ENCODE results near the gene EPAS1. TPM values are rescaled to one million over a fixed set of nuclear protein-coding genes. Genes with fewer than 3 reads are reported as not detected.

EPAS1 gene
- polyA plus RNA-seq, 1 of the 3 experiments (the other 2 are of a cell fraction) = 69.2 TPM

DNA sequence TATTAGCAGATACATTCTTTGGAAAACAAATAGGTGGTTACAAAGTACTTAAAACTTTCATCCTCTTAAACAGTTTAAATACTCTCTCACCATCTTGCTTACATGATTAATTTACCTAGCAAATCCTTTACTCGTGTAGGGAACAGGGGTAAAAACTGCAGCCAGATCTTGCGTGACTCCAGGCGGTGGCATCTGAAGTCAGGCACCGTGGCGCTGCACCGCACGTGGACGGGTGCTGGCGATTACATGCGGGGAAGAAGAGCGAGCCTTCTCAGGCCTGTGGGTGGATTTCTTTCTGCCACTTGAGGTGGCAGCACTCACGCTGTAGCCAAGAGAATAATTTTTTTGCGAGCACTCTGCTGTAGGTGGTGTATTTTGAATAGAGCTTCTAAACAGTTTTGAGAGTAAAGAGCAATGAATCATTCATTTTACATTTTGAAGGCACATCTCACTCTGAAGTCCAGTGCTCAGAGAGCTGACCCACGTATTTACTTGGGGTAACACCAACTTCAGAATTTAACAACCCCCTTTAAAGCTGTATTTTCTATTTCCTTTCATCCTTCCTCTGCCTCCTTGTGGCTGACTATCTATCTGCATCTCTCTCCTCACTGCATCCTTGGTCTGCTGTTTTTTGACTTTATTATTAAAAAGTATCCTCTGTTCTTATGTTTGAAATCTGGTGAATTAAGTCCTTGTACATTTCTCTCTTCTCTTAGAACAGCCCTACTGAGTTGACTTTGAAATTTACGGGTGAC lies 68.9 kb downstream of the EPAS1 start (continued):
- TF ChIP-seq MEF2A (IDR thresholded peaks at IDR 0.05; ENCODE audit: borderline replicate concordance, low read depth) (no peak), RCOR1 (IDR thresholded peaks at IDR 0.05; ENCODE audit: low read length) (no peak), TEAD4 (IDR thresholded peaks at IDR 0.05; ENCODE audit: borderline replicate concordance, insufficient read depth) (no peak), YY1 (IDR thresholded peaks at IDR 0.05; ENCODE audit: low read depth) (no peak), RFX5 (IDR thresholded peaks at IDR 0.05; ENCODE audit: low read length) (no peak), POLR2AphosphoS5 (IDR thresholded peaks at IDR 0.05; ENCODE audit: low read depth, low read length) (no peak), EP300 (IDR thresholded peaks at IDR 0.05; ENCODE audit: borderline replicate concordance in 1 of 2, low read depth in 1 of 2, low read length in 1 of 2) (no peak), ELF1 (IDR thresholded peaks at IDR 0.05) (no peak), RXRA (IDR thresholded peaks at IDR 0.05; ENCODE audit: borderline replicate concordance, low read depth) (no peak), FOXJ3 (CRISPR knock-in tag; IDR thresholded peaks at IDR 0.05) (no peak), RAD21 (IDR thresholded peaks at IDR 0.05; ENCODE audit: low read length) (peak; percentile 69), FOSL2 (IDR thresholded peaks at IDR 0.05; ENCODE audit: borderline replicate concordance, low read depth) (no peak), SIN3A (IDR thresholded peaks at IDR 0.05; ENCODE audit: borderline replicate concordance, low read depth, low read length) (no peak)
- TF ChIP-seq, protein P1, sequence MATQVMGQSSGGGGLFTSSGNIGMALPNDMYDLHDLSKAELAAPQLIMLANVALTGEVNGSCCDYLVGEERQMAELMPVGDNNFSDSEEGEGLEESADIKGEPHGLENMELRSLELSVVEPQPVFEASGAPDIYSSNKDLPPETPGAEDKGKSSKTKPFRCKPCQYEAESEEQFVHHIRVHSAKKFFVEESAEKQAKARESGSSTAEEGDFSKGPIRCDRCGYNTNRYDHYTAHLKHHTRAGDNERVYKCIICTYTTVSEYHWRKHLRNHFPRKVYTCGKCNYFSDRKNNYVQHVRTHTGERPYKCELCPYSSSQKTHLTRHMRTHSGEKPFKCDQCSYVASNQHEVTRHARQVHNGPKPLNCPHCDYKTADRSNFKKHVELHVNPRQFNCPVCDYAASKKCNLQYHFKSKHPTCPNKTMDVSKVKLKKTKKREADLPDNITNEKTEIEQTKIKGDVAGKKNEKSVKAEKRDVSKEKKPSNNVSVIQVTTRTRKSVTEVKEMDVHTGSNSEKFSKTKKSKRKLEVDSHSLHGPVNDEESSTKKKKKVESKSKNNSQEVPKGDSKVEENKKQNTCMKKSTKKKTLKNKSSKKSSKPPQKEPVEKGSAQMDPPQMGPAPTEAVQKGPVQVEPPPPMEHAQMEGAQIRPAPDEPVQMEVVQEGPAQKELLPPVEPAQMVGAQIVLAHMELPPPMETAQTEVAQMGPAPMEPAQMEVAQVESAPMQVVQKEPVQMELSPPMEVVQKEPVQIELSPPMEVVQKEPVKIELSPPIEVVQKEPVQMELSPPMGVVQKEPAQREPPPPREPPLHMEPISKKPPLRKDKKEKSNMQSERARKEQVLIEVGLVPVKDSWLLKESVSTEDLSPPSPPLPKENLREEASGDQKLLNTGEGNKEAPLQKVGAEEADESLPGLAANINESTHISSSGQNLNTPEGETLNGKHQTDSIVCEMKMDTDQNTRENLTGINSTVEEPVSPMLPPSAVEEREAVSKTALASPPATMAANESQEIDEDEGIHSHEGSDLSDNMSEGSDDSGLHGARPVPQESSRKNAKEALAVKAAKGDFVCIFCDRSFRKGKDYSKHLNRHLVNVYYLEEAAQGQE (IDR thresholded peaks at IDR 0.05; ENCODE audit: low read depth, low read length) = no peak

DNA sequence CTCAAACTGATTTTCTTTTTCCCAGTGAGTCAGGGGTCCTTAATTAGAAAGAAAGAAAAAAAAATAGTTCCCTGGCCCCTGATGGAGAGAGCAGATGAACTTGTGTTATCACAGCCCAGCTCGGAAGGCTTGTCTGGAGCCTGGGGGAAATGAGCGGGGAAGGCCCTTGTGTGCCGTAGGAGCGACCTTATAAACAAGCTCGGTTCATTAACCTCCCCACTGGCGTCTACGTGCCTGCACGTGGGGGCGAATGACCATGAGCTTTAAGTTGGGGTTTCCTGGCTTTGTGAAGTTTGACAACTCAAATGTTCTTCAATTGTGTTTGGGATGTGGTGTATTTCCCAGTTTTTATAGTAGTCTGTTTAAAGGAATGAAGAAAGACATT lies 69.5 kb downstream of the EPAS1 start:
- Histone ChIP-seq H3K4me3 (ENCODE audit: low read depth in 2 of 2, low read length in 1 of 2) (no peak overlapping the region), H3K27me3 (ENCODE audit: insufficient read depth) (no peaks in the 10 kb centered on the region), H2AFZ (ENCODE audit: low read depth) (no peak overlapping the region), H3K4me2 (no peak overlapping the region), H3K36me3 (replicated peaks in 1 of 2; ENCODE audit: control insufficient read depth in 1 of 2, insufficient read depth in 2 of 2, low read length in 1 of 2) (peaks cover 60 to 80% of the 10 kb centered on the region in 2 experiments), H4K20me1 (ENCODE audit: insufficient read depth) (no peaks in the 10 kb centered on the region), H3K79me2 (ENCODE audit: insufficient read depth) (peaks cover 28% of the 10 kb centered on the region), H3K4me1 (ENCODE audit: control insufficient read depth in 1 of 2, insufficient read depth in 2 of 2, low read depth in 1 of 2, low read length in 1 of 2) (peaks cover 14 to 80% of the 10 kb centered on the region in 2 experiments; a peak in 3 of 4 replicates), H3K9me3 (no peaks in the 10 kb centered on the region), H3F3A (replicated peaks; ENCODE audit: insufficient read depth) (no peaks in the 10 kb centered on the region), H3K9me2 (no peaks in the 10 kb centered on the region), H3K9ac (no peak overlapping the region), H3K27ac (ENCODE audit: low read depth in 2 of 2, low read length in 1 of 2) (peak overlapping the region in 1 of 2 experiments; percentile 98; a peak in 2 of 4 replicates)
- ChIA-PET CTCF (interaction anchor here (0.6 to 4.4 kb wide), 50 partner anchors 9 to 373 kb away, joined by 3 to 65 read pairs (median 6); partner anchors contain the start of gene EPAS1), POLR2A (interaction anchor here (0.9 to 2.6 kb wide), 4 partner anchors 12 to 69 kb away, joined by 3 to 12 read pairs (median 6); partner anchors contain the start of gene EPAS1)
- 91% methylated on average over 9 of the region's 9 CpGs for WGBS (ENCODE audit: low lambda C conversion rate)
- TF ChIP-seq FOXM1 (IDR thresholded peaks at IDR 0.05; ENCODE audit: low read depth) (no peak), JUND (IDR thresholded peaks at IDR 0.05) (no peak), TEAD4 (IDR thresholded peaks at IDR 0.05; ENCODE audit: borderline replicate concordance, insufficient read depth) (no peak), TAF1 (IDR thresholded peaks at IDR 0.05; ENCODE audit: borderline replicate concordance, low read depth, low read length) (no peak), RXRA (IDR thresholded peaks at IDR 0.05; ENCODE audit: borderline replicate concordance, low read depth) (no peak), RAD21 (IDR thresholded peaks at IDR 0.05; ENCODE audit: low read length) (no peak), EZH2phosphoT487 (IDR thresholded peaks at IDR 0.05; ENCODE audit: borderline replicate concordance, low read depth) (no peak), NRF1 (IDR thresholded peaks at IDR 0.05; ENCODE audit: low read depth, low read length) (no peak), SIN3A (IDR thresholded peaks at IDR 0.05; ENCODE audit: borderline replicate concordance, low read depth, low read length) (no peak)
- TF ChIP-seq, protein P2, sequence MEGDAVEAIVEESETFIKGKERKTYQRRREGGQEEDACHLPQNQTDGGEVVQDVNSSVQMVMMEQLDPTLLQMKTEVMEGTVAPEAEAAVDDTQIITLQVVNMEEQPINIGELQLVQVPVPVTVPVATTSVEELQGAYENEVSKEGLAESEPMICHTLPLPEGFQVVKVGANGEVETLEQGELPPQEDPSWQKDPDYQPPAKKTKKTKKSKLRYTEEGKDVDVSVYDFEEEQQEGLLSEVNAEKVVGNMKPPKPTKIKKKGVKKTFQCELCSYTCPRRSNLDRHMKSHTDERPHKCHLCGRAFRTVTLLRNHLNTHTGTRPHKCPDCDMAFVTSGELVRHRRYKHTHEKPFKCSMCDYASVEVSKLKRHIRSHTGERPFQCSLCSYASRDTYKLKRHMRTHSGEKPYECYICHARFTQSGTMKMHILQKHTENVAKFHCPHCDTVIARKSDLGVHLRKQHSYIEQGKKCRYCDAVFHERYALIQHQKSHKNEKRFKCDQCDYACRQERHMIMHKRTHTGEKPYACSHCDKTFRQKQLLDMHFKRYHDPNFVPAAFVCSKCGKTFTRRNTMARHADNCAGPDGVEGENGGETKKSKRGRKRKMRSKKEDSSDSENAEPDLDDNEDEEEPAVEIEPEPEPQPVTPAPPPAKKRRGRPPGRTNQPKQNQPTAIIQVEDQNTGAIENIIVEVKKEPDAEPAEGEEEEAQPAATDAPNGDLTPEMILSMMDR (IDR thresholded peaks at IDR 0.05) = no peak
- no peak for DNase-seq
